HCT116 (cell line): ENCODE measurements around the gene FN3KRP.

Experiments used
- ATF3 ChIP-seq: IDR thresholded peaks from 2 replicates; pipeline ENCODE4 v1.6.1; 2012
- CBX3 ChIP-seq: IDR thresholded peaks from 2 replicates; pipeline ENCODE4 v1.6.1; 2012; ENCODE audit warnings: low read depth
- CEBPB ChIP-seq: IDR thresholded peaks from 2 replicates; pipeline ENCODE4 v1.6.1; 2012; ENCODE audit warnings: low read depth
- EZH2 ChIP-seq: fragments of 200-600 bp; sonication (generic); IDR thresholded peaks from 2 replicates; pipeline ENCODE4 v1.6.1; 2017; ENCODE audit warnings: antibody characterized with exemption, mixed run types
- FOSL1 ChIP-seq: IDR thresholded peaks from 2 replicates; pipeline ENCODE4 v1.6.1; 2012; ENCODE audit warnings: low read depth
- POLR2A ChIP-seq: IDR thresholded peaks from 2 replicates; pipeline ENCODE4 v1.7.0; 2011; ENCODE audit warnings: borderline replicate concordance; ENCODE audit not compliant: insufficient read depth, insufficient read length; ENCODE audit errors: extremely low read depth
- POLR2AphosphoS5 ChIP-seq: IDR thresholded peaks from 2 replicates; pipeline ENCODE4 v1.6.1; 2011; ENCODE audit warnings: mild to moderate bottlenecking, low read depth, low read length, moderate library complexity
- SP1 ChIP-seq: IDR thresholded peaks from 2 replicates; pipeline ENCODE4 v1.6.1; 2012; ENCODE audit warnings: low read depth
- SRF ChIP-seq: IDR thresholded peaks from 2 replicates; pipeline ENCODE4 v1.6.1; 2012; ENCODE audit warnings: low read depth
- YY1 ChIP-seq: IDR thresholded peaks from 2 replicates; pipeline ENCODE4 v1.6.1; 2011; ENCODE audit warnings: low read length, low read depth, moderate library complexity, mild to moderate bottlenecking; ENCODE audit not compliant: insufficient replicate concordance; ENCODE audit errors: extremely low read depth
- ZNF274 ChIP-seq: fragments of 200-500 bp; sonication (Bioruptor generic); IDR thresholded peaks from 2 replicates; pipeline ENCODE4 v1.6.1; 2014; ENCODE audit warnings: mild to moderate bottlenecking, low read depth, low read length, inconsistent platforms
- TF ChIP-seq, protein P1 (sequence below), 3 experiments: fragments of 200-600 bp in 1 of 3; sonication (generic) in 1 of 3; IDR thresholded peaks in 2 of 3; conservative IDR thresholded peaks in 1 of 3; 2 replicates each; pipeline ENCODE4 v1.5.1; 2012 to 2017; ENCODE audit warnings: low read depth in 2 of 3, low read length in 2 of 3, antibody characterized with exemption in 1 of 3, borderline replicate concordance in 1 of 3, control low read depth in 1 of 3, mild to moderate bottlenecking in 1 of 3, mixed read lengths in 1 of 3, mixed run types in 1 of 3, moderate library complexity in 1 of 3; ENCODE audit not compliant: insufficient read depth in 1 of 3
- TF ChIP-seq, protein P2 (sequence below): IDR thresholded peaks from 2 replicates; pipeline ENCODE4 v1.6.1; 2011; ENCODE audit warnings: mild to moderate bottlenecking, low read length, moderate library complexity; ENCODE audit not compliant: insufficient replicate concordance; ENCODE audit errors: extremely low read depth
- TF ChIP-seq, protein P3 (sequence below): IDR thresholded peaks from 2 replicates; pipeline ENCODE4 v1.6.1; 2012; ENCODE audit warnings: low read depth

DNA sequence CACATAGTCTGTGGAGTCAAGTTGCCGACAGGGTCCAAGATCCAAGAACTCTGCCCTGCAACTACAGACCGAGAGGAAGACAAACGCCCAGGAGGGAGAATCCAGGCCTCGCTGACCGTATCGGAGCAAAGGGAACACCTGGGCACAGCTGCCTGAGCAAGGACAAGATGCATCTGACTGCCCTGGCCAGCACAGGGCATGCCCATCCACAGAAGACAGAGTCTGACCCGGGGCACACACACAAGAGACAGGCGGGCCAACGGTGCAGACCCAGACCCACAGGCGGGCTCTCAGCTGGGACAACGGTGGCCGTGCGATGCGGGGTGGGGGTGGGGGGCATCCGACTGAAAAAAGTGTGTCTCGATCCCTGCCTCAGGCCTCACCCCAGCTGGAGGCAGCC is 24.2 kb upstream of the FN3KRP start:
- TF ChIP-seq, protein P1, sequence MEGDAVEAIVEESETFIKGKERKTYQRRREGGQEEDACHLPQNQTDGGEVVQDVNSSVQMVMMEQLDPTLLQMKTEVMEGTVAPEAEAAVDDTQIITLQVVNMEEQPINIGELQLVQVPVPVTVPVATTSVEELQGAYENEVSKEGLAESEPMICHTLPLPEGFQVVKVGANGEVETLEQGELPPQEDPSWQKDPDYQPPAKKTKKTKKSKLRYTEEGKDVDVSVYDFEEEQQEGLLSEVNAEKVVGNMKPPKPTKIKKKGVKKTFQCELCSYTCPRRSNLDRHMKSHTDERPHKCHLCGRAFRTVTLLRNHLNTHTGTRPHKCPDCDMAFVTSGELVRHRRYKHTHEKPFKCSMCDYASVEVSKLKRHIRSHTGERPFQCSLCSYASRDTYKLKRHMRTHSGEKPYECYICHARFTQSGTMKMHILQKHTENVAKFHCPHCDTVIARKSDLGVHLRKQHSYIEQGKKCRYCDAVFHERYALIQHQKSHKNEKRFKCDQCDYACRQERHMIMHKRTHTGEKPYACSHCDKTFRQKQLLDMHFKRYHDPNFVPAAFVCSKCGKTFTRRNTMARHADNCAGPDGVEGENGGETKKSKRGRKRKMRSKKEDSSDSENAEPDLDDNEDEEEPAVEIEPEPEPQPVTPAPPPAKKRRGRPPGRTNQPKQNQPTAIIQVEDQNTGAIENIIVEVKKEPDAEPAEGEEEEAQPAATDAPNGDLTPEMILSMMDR (IDR thresholded peaks at IDR 0.05 in 2 of 3, conservative IDR thresholded peaks at IDR 0.05 in 1 of 3; ENCODE audit: borderline replicate concordance in 1 of 3, insufficient read depth in 1 of 3, low read depth in 2 of 3, low read length in 2 of 3) = no peak
- no peak for TF ChIP-seq POLR2AphosphoS5
- TF ChIP-seq EZH2 = no peak
- no peak for TF ChIP-seq SP1
- no peak for TF ChIP-seq POLR2A
- TF ChIP-seq, protein P2, sequence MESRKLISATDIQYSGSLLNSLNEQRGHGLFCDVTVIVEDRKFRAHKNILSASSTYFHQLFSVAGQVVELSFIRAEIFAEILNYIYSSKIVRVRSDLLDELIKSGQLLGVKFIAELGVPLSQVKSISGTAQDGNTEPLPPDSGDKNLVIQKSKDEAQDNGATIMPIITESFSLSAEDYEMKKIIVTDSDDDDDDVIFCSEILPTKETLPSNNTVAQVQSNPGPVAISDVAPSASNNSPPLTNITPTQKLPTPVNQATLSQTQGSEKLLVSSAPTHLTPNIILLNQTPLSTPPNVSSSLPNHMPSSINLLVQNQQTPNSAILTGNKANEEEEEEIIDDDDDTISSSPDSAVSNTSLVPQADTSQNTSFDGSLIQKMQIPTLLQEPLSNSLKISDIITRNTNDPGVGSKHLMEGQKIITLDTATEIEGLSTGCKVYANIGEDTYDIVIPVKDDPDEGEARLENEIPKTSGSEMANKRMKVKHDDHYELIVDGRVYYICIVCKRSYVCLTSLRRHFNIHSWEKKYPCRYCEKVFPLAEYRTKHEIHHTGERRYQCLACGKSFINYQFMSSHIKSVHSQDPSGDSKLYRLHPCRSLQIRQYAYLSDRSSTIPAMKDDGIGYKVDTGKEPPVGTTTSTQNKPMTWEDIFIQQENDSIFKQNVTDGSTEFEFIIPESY = no peak
- TF ChIP-seq, protein P3, sequence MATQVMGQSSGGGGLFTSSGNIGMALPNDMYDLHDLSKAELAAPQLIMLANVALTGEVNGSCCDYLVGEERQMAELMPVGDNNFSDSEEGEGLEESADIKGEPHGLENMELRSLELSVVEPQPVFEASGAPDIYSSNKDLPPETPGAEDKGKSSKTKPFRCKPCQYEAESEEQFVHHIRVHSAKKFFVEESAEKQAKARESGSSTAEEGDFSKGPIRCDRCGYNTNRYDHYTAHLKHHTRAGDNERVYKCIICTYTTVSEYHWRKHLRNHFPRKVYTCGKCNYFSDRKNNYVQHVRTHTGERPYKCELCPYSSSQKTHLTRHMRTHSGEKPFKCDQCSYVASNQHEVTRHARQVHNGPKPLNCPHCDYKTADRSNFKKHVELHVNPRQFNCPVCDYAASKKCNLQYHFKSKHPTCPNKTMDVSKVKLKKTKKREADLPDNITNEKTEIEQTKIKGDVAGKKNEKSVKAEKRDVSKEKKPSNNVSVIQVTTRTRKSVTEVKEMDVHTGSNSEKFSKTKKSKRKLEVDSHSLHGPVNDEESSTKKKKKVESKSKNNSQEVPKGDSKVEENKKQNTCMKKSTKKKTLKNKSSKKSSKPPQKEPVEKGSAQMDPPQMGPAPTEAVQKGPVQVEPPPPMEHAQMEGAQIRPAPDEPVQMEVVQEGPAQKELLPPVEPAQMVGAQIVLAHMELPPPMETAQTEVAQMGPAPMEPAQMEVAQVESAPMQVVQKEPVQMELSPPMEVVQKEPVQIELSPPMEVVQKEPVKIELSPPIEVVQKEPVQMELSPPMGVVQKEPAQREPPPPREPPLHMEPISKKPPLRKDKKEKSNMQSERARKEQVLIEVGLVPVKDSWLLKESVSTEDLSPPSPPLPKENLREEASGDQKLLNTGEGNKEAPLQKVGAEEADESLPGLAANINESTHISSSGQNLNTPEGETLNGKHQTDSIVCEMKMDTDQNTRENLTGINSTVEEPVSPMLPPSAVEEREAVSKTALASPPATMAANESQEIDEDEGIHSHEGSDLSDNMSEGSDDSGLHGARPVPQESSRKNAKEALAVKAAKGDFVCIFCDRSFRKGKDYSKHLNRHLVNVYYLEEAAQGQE = no peak
- TF ChIP-seq CBX3 = no peak
- no peak for TF ChIP-seq ATF3
- no peak for TF ChIP-seq CEBPB
- TF ChIP-seq YY1 = no peak
- TF ChIP-seq SRF = no peak
- TF ChIP-seq ZNF274 = no peak
- no peak for TF ChIP-seq FOSL1
